Activated T-helper 9 cell treated with anti-CD3 and anti-CD28 coated beads, Interleukin-2, amount 50 U/mL, for 16 hours (primary cell): ENCODE data around the gene ZNF414.
"Not testable (repeated sequence)": the region's sequence is repeated elsewhere in the genome, so short reads cannot be mapped to it uniquely, and the experiment has no call there.

Source experiments
- DNase-seq: peaks from one replicate; pipeline ENCODE4 v3.0.0-alpha.2; 2020; ENCODE audit warnings: low read depth

The ZNF414 gene

GRCh38 chr19:8513687-8514504, at the start of gene ZNF414:
Gene ZNF414, minus strand, starts transcription at chr19:8514167. Its CDS starts 121 bp downstream, at chr19:8514046.
- peak; percentile 95 for DNase-seq

GRCh38 chr19:8561075-8561764, 47.3 kb upstream of the ZNF414 start:
- DNase-seq = no peak

- no peak for DNase-seq
These were observed 44.4 kb upstream of the ZNF414 start for GRCh38 chr19:8558325-8558724.

GRCh38 chr19:8557642-8558238, 43.8 kb upstream of the ZNF414 start:
- DNase-seq = no peak

GRCh38 chr19:8553729-8554128, 39.8 kb upstream of the ZNF414 start:
- not testable (repeated sequence) for DNase-seq

- DNase-seq = no peak
These were observed 38.8 kb upstream of the ZNF414 start for GRCh38 chr19:8552810-8553209.

- DNase-seq = no peak
These were observed 36.1 kb upstream of the ZNF414 start for GRCh38 chr19:8550070-8550469.

- no peak for DNase-seq
These were observed 31.8 kb upstream of the ZNF414 start for GRCh38 chr19:8545743-8546142.

GRCh38 chr19:8544168-8544567, 30.2 kb upstream of the ZNF414 start:
- DNase-seq = no peak

- no peak for DNase-seq
These were observed 25.7 kb upstream of the ZNF414 start for GRCh38 chr19:8539621-8540149.

GRCh38 chr19:8537099-8537498, 23.1 kb upstream of the ZNF414 start:
- DNase-seq = no peak

- DNase-seq = no peak
These were observed 22.3 kb upstream of the ZNF414 start for GRCh38 chr19:8536282-8536681.

GRCh38 chr19:8532225-8532624, 18.3 kb upstream of the ZNF414 start:
- no peak for DNase-seq

- DNase-seq = no peak
These were observed 17.5 kb upstream of the ZNF414 start for GRCh38 chr19:8531470-8531869.

- no peak for DNase-seq
These were observed 16.2 kb upstream of the ZNF414 start for GRCh38 chr19:8530061-8530679.

- no peak for DNase-seq
These were observed 15.5 kb upstream of the ZNF414 start for GRCh38 chr19:8529369-8530006.

GRCh38 chr19:8528500-8528899, 14.5 kb upstream of the ZNF414 start:
- no peak for DNase-seq

- DNase-seq = no peak
These were observed 12.6 kb upstream of the ZNF414 start for GRCh38 chr19:8526345-8527091.

GRCh38 chr19:8525401-8525684, 11.4 kb upstream of the ZNF414 start:
- no peak for DNase-seq

- DNase-seq = no peak
These were observed 5.4 kb upstream of the ZNF414 start for GRCh38 chr19:8519388-8519787.

GRCh38 chr19:8518536-8518935, 4.6 kb upstream of the ZNF414 start:
- no peak for DNase-seq
